H9 (cell line): ENCODE data around the gene SH3RF3. TPM values are rescaled to one million over a fixed set of nuclear protein-coding genes. Genes with fewer than 3 reads are reported as not detected.

Source experiments
- DNase-seq: peaks from one replicate; pipeline ENCODE4 v3.0.0-alpha.2; 2017
- H2AFZ ChIP-seq: one replicate; pipeline ENCODE4 v1.6.1; 2013; ENCODE audit warnings: mild to moderate bottlenecking, low read length, control low read depth, moderate library complexity
- H2AK5ac ChIP-seq: 2 replicates; pipeline ENCODE4 v1.6.1; 2013; ENCODE audit warnings: low read length, control low read depth, mixed read lengths; ENCODE audit not compliant: insufficient read length
- H2BK120ac ChIP-seq: one replicate; pipeline ENCODE4 v1.6.1; 2013; ENCODE audit warnings: low read depth, mild to moderate bottlenecking, low read length, control low read depth, inconsistent platforms; ENCODE audit not compliant: poor library complexity, severe bottlenecking
- H2BK12ac ChIP-seq: 2 replicates; pipeline ENCODE4 v1.6.1; 2013; ENCODE audit warnings: low read length, control low read depth, mixed read lengths, low read depth; ENCODE audit not compliant: insufficient read length
- H2BK15ac ChIP-seq: 2 replicates; pipeline ENCODE4 v1.6.1; 2013; ENCODE audit warnings: low read depth, low read length, control low read depth
- H2BK20ac ChIP-seq: one replicate; pipeline ENCODE4 v1.6.1; 2013; ENCODE audit warnings: low read depth, mild to moderate bottlenecking, low read length, control low read depth, inconsistent platforms; ENCODE audit not compliant: poor library complexity, severe bottlenecking
- H2BK5ac ChIP-seq: 2 replicates; pipeline ENCODE4 v1.6.1; 2013; ENCODE audit warnings: low read length, control low read depth, mixed read lengths; ENCODE audit not compliant: insufficient read length
- H3K14ac ChIP-seq: 2 replicates; pipeline ENCODE4 v1.6.1; 2013; ENCODE audit warnings: low read length, control low read depth; ENCODE audit not compliant: insufficient read depth
- H3K18ac ChIP-seq: 2 replicates; pipeline ENCODE4 v1.6.1; 2013; ENCODE audit warnings: low read depth, mild to moderate bottlenecking, mixed read lengths, low read length, control low read depth; ENCODE audit not compliant: insufficient read length
- H3K23ac ChIP-seq: 2 replicates; pipeline ENCODE4 v1.6.1; 2013; ENCODE audit warnings: low read length, control low read depth, mixed read lengths, low read depth; ENCODE audit not compliant: insufficient read length
- H3K23me2 ChIP-seq: 2 replicates; pipeline ENCODE4 v1.6.1; 2013; ENCODE audit warnings: low read depth, mild to moderate bottlenecking, mixed read lengths, low read length, control low read depth; ENCODE audit not compliant: insufficient read length, poor library complexity, severe bottlenecking
- H3K27ac ChIP-seq: 2 replicates; pipeline ENCODE4 v1.5.1; 2013; ENCODE audit warnings: low read length, control low read depth, mixed read lengths, low read depth; ENCODE audit not compliant: insufficient read length
- H3K27me3 ChIP-seq: 2 replicates; pipeline ENCODE4 v1.6.1; 2013; ENCODE audit warnings: low read length, control low read depth, inconsistent platforms; ENCODE audit not compliant: insufficient read depth
- H3K4ac ChIP-seq: 2 replicates; pipeline ENCODE4 v1.6.1; 2013; ENCODE audit warnings: low read depth, mild to moderate bottlenecking, control low read depth, inconsistent platforms, low read length, moderate library complexity
- H3K4me1 ChIP-seq: 2 replicates; pipeline ENCODE4 v1.6.1; 2013; ENCODE audit warnings: low read length, control low read depth, inconsistent platforms; ENCODE audit not compliant: insufficient read depth
- H3K4me2 ChIP-seq: 2 replicates; pipeline ENCODE4 v1.6.1; 2013; ENCODE audit warnings: low read length, control low read depth, mixed read lengths; ENCODE audit not compliant: insufficient read length, insufficient read depth
- H3K56ac ChIP-seq: 2 replicates; pipeline ENCODE4 v1.6.1; 2013; ENCODE audit warnings: low read depth, mild to moderate bottlenecking, mixed read lengths, low read length, control low read depth; ENCODE audit not compliant: insufficient read length
- H3K79me1 ChIP-seq: 2 replicates; pipeline ENCODE4 v1.6.1; 2013; ENCODE audit warnings: low read depth, mild to moderate bottlenecking, moderate library complexity, low read length, control low read depth, inconsistent platforms; ENCODE audit not compliant: insufficient read depth, poor library complexity, severe bottlenecking
- H3K79me2 ChIP-seq: 2 replicates; pipeline ENCODE4 v1.6.1; 2013; ENCODE audit warnings: low read length, control low read depth, inconsistent platforms; ENCODE audit not compliant: insufficient read depth
- H3K9ac ChIP-seq: 2 replicates; pipeline ENCODE4 v1.6.1; 2013; ENCODE audit warnings: low read length, control low read depth, mixed read lengths; ENCODE audit not compliant: insufficient read length; ENCODE audit errors: extremely low read depth
- H3K9me3 ChIP-seq: one replicate; pipeline ENCODE4 v1.6.1; 2013; ENCODE audit warnings: low read depth, low read length, inconsistent platforms; ENCODE audit not compliant: control insufficient read depth
- H3T11ph ChIP-seq: one replicate; pipeline ENCODE4 v1.6.1; 2013; ENCODE audit warnings: mild to moderate bottlenecking, low read length, control low read depth, inconsistent platforms
- H4K20me1 ChIP-seq: one replicate; pipeline ENCODE4 v1.6.1; 2013; ENCODE audit not compliant: control insufficient read depth, insufficient read length, insufficient read depth
- H4K5ac ChIP-seq: 2 replicates; pipeline ENCODE4 v1.6.1; 2013; ENCODE audit warnings: low read depth, mild to moderate bottlenecking, mixed read lengths, low read length, control low read depth; ENCODE audit not compliant: insufficient read length
- H4K8ac ChIP-seq: replicated peaks from 2 replicates; pipeline ENCODE4 v1.6.1; 2013; ENCODE audit warnings: low read length, control low read depth, mixed read lengths, low read depth; ENCODE audit not compliant: insufficient read length
- H4K91ac ChIP-seq: 2 replicates; pipeline ENCODE4 v1.6.1; 2013; ENCODE audit warnings: low read depth, mild to moderate bottlenecking, moderate library complexity, mixed read lengths, low read length, control low read depth; ENCODE audit not compliant: insufficient read length
- H3K27ac Mint-ChIP-seq, 3 experiments: 2 replicates in 2 of 3; 3 replicates in 1 of 3; pipeline ENCODE4 v1.8.0; 2020 to 2021; ENCODE audit warnings: mixed read lengths in 3 of 3, mild to moderate bottlenecking in 1 of 3, moderate library complexity in 1 of 3
- H3K27me3 Mint-ChIP-seq: 2 replicates; pipeline ENCODE4 v1.8.0; 2021; ENCODE audit warnings: low read depth, mild to moderate bottlenecking, moderate library complexity, mixed read lengths
- H3K36me3 Mint-ChIP-seq, 3 experiments: 2 replicates in 2 of 3; 3 replicates in 1 of 3; pipeline ENCODE4 v1.8.0; 2020 to 2021; ENCODE audit warnings: low read depth in 3 of 3, mixed read lengths in 3 of 3; ENCODE audit not compliant: insufficient read depth in 1 of 3
- H3K4me1 Mint-ChIP-seq, 2 experiments: 2 replicates each; pipeline ENCODE4 v1.8.0; 2020; ENCODE audit warnings: mixed read lengths in 2 of 2
- H3K4me3 Mint-ChIP-seq, 2 experiments: 2 replicates in 1 of 2; 3 replicates in 1 of 2; pipeline ENCODE4 v1.8.0; 2020 to 2021; ENCODE audit warnings: mild to moderate bottlenecking in 2 of 2, mixed read lengths in 2 of 2, moderate library complexity in 1 of 2
- H3K9me3 Mint-ChIP-seq, 2 experiments: 2 replicates in 1 of 2; 3 replicates in 1 of 2; pipeline ENCODE4 v1.8.0; 2020; ENCODE audit warnings: mild to moderate bottlenecking in 2 of 2, mixed read lengths in 2 of 2, moderate library complexity in 1 of 2
- CTCF ChIP-seq: fragments of 200-600 bp; sonication (generic); conservative IDR thresholded peaks from 3 replicates; pipeline ENCODE4 v1.8.0; 2021; ENCODE audit warnings: antibody characterized with exemption, mild to moderate bottlenecking
- WGBS: extraction: QIAGEN DNeasy Blood & Tissue Kit; methylation state at CpG from one replicate; pipeline ENCODE4 v1.1.7; 2013; ENCODE audit warnings: missing lambda C conversion rate, low lambda C conversion rate, mixed read lengths; ENCODE audit not compliant: insufficient read length; ENCODE audit errors: extremely low coverage; 5-methylcytosine and 5-hydroxymethylcytosine counted together
- total RNA-seq: library from RNA; stranded (reverse); gene quantifications from 2 replicates; pipeline ENCODE4 v1.2.1, GENCODE V29; 2021

SH3RF3 gene
- total RNA-seq, 1 experiment from 2014 or later: 0.46 TPM

GRCh38 chr2:109479804-109480203 lies 350.8 kb downstream of the SH3RF3 start:
- Histone ChIP-seq H3K27me3 (no peaks in the 10 kb centered on the region), H4K91ac (no peak overlapping the region), H3K79me1 (no peaks in the 10 kb centered on the region), H3K23ac (no peak overlapping the region), H2AFZ (no peak overlapping the region), H3K14ac (no peak overlapping the region), H2AK5ac (no peak overlapping the region), H2BK12ac (no peak overlapping the region), H2BK5ac (no peak overlapping the region), H3K27ac (no peak overlapping the region), H3K79me2 (no peaks in the 10 kb centered on the region), H4K20me1 (no peaks in the 10 kb centered on the region), H4K5ac (no peak overlapping the region), H2BK120ac (no peak overlapping the region), H2BK20ac (no peak overlapping the region), H3K23me2 (no peaks in the 10 kb centered on the region), H3K18ac (no peak overlapping the region), H4K8ac (no peak overlapping the region), H3T11ph (no peak overlapping the region), H3K9me3 (no peaks in the 10 kb centered on the region), H3K4me2 (no peak overlapping the region), H3K4me1 (no peaks in the 10 kb centered on the region), H2BK15ac (no peak overlapping the region), H3K4ac (no peak overlapping the region), H3K9ac (no peak overlapping the region), H3K56ac (no peak overlapping the region)
- Mint-ChIP-seq H3K36me3 (no peaks in the 10 kb centered on the region), H3K4me1 (no peaks in the 10 kb centered on the region), H3K9me3 (no peaks in the 10 kb centered on the region), H3K27me3 (no peaks in the 10 kb centered on the region; the same call in none of the 2 replicates), H3K27ac (no peak overlapping the region), H3K4me3 (no peak overlapping the region)
- no CpG with 5 or more reads among the region's 7 CpGs for WGBS
- no peak for DNase-seq
- no peak for TF ChIP-seq CTCF
